ENCODE data around the gene CD52. TPM values are rescaled to one million over a fixed set of nuclear protein-coding genes. Genes with fewer than 3 reads are reported as not detected.

Gene CD52
- total RNA-seq, 4 donors from 2014 or later = 3.0 to 12.3 TPM; not detected in 2

DNA sequence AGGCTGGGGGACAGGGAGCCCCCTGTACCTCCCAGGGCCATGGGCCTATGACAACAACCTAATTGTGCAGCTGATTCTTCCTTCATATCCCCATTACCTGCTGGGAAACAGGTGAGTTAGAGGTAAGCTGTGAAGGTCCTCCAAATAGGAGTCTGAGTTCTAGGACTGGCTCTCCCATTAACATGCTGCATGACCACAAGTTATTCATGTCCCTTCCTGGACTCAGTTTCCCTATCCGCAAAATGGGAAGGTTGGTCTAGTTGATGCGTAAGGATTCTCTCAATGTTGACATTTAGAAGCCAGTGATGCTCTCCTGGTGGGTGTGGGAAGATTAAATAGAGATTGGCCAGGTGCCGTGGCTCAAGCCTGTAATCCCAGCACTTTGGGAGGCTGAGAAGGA lies 50.7 kb downstream of the CD52 start:
- Histone ChIP-seq H3K36me3 (no peaks in the 10 kb centered on the region), H3K4me1 (peaks cover 0 to 4% of the 10 kb centered on the region in 2 donors), H3K9me3 (no peaks in the 10 kb centered on the region), H3K27me3 (no peaks in the 10 kb centered on the region), H3K27ac (no peak overlapping the region), H3K4me3 (replicated peaks in 1 of 3) (no peak overlapping the region)
- TF ChIP-seq POLR2A (IDR thresholded peaks at IDR 0.05) (no peak), CTCF (IDR thresholded peaks at IDR 0.05) (no peak)
- WGBS, 2 donors = 84 to 96% methylated on average over 3 of the region's 3 CpGs
- no peak for DNase-seq
- intact Hi-C loops (cut with DNase I) = no loop called here

Other genes with a start within 250 kb of the CD52 start
- gene PDIK1L, start 206.1 kb upstream of the CD52 start, total RNA-seq = 10 to 100 TPM; 24.2 to 39.0 (median 25.5) TPM
- 10 to 100 TPM in 1 of 4 donors, 1 to 10 TPM in 3; 3.5 to 15.6 (median 6.8) TPM for gene FAM110D, start 158.9 kb upstream of the CD52 start, total RNA-seq
- not detected for gene C1orf232, start 149.0 kb upstream of the CD52 start, total RNA-seq
- 10 to 100 TPM; 18.3 to 65.8 (median 27.3) TPM for gene ZNF593, start 148.1 kb upstream of the CD52 start, total RNA-seq
- under 1 TPM in 1 of 4 donors, not detected in 3; 0.33 TPM for gene ZNF593OS, start 146.1 kb upstream of the CD52 start, total RNA-seq
- gene CNKSR1, start 140.5 kb upstream of the CD52 start, total RNA-seq = 10 to 100 TPM; 20.0 to 81.2 (median 31.6) TPM
- gene CATSPER4, start 127.4 kb upstream of the CD52 start, total RNA-seq = not detected
- gene CEP85, start 83.8 kb upstream of the CD52 start, total RNA-seq = 10 to 100 TPM; 16.0 to 27.0 (median 17.0) TPM
- gene SH3BGRL3, start 37.9 kb upstream of the CD52 start, total RNA-seq = 10 to 100 TPM; 18.8 to 58.2 (median 37.4) TPM
- 10 to 100 TPM; 23.9 to 35.4 (median 30.2) TPM for gene UBXN11, start 11.3 kb upstream of the CD52 start, total RNA-seq
- not detected for gene CRYBG2, start 36.2 kb downstream of the CD52 start, total RNA-seq
- under 1 TPM in 1 of 4 donors, not detected in 3; 0.59 TPM for gene ZNF683, start 54.8 kb downstream of the CD52 start, total RNA-seq
- gene LIN28A, start 92.9 kb downstream of the CD52 start, total RNA-seq = not detected
- 10 to 100 TPM; 36.5 to 66.7 (median 52.0) TPM for gene DHDDS, start 114.4 kb downstream of the CD52 start, total RNA-seq
- 100 to 1,000 TPM; 277 to 411 (median 319) TPM for gene HMGN2, start 154.5 kb downstream of the CD52 start, total RNA-seq
- gene RPS6KA1, start 211.8 kb downstream of the CD52 start, total RNA-seq = 10 to 100 TPM; 55.8 to 98.6 (median 76.3) TPM